Hepatic stellate cell (primary cell): Measurements from ENCODE around the gene CHCHD4.

Source experiments
- DNase-seq: peaks from one replicate; pipeline ENCODE4 v3.0.0; 2011; ENCODE audit warnings: low spot score

The CHCHD4 gene

DNA sequence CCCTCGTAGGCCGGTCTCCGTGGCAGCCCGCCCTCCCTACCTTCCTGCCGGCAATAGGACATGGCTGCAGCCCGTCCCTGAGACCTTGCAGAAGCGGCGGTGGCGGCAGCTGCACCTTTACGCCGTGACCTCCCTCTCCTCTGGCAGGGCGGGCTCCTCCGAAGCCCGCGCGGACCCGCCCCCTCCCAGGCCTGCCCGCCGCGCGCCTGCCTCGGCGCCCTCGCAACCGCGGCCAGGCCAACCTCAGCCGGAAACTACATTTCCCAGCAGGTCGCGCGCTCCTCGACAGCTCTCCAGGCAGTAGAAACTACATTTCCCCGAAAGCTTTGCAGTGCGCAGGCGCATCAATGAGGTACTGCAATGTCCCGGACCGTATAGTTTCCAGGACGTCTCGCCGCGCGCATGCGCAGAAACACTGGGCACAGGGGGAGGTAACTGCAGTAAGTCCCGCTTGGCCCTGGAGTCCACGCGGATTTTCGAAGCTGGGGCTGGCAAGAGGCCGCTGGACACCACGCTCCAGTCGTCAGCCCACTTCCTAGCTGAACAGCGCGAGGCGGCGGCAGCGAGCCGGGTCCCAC lies at the start of gene CHCHD4, which contains the start of gene TMEM43:
Gene CHCHD4 (minus strand): TSS at position 256 of the 578 bp plus-strand sequence. CDS start 194 bp downstream, at position 62.
Gene TMEM43 (plus strand): TSS at position 438 of the 578 bp plus-strand sequence. CDS start 142 bp downstream, outside the sequence.
- peak; percentile 100 for DNase-seq

DNA sequence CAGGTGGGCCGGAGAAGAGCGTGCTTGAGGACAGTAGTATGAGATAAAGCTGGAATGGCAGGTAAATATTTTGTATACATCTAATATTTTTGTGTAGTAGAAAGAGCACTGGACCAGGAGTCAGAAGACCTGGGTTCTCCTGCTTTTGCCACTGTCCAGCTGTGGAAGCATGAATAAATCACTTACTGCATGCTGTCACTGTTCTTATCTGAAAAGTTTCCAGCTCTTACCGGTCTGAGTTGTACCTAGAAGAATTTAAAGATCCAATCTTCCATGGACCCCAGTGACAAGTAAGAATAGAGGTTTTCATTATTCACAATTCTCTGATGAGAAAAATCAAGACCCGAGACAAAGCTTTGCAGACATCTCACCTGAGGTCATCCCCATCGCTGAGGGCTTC lies 47.8 kb upstream of the CHCHD4 start:
- no peak for DNase-seq

DNA sequence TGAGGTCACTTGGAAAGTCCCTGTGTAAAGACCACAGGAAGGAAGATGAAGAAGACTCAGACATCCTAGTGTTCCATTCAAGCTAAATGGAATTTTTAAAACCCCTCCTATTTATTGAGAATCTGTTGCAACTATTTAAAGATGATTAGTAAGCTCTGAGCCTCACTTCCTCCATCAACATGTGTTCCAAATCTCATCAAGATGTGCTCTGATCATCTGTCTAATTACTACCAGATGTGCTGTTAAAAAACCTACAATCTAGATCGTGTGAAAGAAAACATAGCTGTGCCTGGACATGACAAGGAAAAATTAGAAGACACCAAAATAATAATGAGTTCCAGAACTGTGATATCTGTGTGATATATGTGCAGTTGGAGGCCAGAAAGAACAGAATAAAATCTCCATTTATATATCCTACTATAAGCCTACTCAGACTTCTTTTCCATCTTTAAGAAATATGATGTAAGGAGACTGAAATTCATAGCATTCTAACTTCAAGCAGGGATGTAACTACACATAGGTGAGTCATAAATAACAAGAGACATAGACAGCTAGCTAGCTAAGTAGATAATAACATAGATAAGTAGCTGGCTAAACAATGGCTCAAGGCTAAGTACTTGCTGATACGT lies 46.0 kb upstream of the CHCHD4 start:
- peak; percentile 44 for DNase-seq

DNA sequence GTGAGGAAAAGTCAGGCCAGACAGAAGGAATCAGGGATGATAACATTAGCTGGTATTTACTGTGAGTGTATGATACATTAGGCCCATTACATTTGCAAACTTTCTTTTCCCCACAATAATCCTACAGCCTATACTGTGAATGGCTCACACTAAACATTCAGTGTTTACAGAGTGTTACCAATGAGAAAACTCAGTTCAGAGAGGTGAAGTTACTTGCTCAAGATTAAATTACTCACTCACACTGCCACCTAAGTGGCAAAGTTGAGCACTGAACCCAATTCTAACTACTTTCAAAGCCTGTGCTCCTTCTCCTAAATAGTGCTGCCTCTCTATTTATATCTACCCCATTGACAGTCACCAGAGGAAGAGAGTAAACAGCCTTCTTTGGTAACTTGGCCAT lies 45.2 kb upstream of the CHCHD4 start:
- no peak for DNase-seq

DNA sequence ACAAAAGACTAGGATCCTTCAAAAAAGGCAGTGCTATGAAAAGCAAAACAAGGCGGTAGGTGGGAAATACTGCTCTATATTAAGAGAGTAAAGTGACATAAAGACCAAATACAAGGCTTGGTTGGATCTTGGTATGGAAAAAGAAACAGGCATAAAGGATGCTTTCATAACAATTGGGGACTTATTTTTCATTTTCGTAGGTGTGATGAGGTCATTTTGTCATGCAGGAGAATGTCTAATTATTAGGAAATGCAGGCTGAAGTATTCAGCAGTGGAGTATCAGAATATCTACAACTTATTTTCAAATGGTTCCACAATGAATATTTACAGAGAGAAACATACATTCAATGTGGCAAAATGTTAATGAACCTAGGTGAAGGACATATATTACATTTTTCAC lies 44.8 kb upstream of the CHCHD4 start:
- DNase-seq = no peak

DNA sequence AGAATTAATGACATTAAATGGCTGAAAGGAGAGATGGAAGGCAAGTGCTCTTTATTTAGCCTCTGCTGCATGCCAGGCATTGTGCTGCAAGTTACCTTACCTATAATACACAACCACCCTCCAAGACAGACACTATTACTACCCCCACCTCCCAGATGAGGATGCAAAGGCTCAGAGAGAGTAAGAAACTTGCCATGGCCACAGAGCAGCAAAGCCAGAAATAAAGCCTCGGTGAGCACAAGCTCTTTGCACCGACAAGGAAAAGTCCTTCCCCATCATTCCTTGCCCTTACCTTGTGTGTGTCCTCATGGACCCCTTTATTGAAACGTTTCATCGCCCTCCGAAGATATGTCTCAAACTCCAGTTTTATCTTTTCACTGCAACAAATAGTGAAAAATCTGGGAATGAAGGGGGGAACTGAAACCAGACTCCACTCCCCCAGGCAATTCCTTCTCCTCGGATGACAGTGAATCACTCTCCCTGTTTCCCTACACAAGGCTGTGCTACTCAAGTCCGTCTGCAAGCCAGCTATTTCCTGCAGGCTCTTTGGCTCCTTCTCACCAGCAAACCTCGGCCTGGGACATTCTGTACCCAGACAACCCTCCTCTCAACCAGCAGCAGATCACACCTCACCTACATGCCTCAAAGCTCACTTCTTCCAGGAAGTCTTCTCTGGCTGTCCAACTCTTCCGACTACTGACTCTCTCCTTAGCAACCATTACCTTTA lies 42.4 kb upstream of the CHCHD4 start:
- DNase-seq = no peak

DNA sequence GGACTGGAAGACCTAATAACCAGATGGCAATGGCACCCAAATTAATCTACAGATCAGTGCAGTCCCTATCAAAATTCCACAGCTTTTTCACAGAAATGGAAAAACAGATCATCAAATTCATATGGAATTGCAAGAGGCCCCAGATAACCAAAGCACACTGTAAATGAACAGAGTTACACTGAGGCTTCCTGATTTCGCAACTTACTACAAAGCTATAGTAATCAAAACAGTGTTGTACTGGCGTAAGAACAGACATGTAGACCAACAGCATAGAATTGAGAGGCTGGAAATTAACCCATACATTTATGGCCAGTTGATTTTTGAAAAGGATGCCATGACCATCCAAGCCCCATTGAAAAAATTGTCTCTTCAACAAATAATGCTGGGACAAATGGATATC lies 37.5 kb upstream of the CHCHD4 start:
- DNase-seq = no peak

DNA sequence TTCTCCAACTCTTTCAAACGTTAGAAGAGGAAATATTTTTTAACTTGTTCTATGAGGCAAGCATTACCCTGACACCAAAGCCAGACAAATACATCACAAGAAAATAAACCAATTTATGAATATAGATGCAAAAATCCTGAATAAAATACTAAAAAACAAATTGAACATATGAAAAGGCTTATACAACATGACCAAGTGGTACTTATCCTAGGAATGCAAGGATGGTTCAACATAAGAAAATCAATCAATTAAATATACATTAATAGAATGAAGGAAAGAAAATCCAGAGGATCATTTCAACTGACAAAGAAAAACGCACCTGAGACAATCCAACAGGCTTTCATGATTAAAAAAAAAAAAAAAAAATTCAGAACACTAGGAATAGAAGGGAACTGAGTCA lies 36.6 kb upstream of the CHCHD4 start:
- no peak for DNase-seq

DNA sequence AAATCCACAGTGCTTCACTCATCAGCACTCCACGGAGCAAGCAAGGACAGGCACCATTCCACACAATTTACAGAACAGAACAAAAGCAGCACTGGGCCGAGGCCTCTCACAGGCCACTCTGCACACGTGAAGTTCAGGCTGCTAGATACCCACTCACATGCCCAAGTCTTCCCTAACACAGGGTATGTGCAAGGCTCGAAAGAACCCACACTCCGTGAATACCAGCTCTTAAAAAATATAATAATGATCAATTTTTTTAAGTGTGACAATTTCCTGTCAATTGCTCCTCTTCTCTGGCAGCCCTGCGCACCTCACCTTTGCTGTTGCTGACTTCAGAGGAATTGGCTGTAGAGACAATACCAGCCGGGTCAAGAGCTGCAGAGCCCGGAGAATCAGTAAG lies 34.8 kb upstream of the CHCHD4 start:
- no peak for DNase-seq

DNA sequence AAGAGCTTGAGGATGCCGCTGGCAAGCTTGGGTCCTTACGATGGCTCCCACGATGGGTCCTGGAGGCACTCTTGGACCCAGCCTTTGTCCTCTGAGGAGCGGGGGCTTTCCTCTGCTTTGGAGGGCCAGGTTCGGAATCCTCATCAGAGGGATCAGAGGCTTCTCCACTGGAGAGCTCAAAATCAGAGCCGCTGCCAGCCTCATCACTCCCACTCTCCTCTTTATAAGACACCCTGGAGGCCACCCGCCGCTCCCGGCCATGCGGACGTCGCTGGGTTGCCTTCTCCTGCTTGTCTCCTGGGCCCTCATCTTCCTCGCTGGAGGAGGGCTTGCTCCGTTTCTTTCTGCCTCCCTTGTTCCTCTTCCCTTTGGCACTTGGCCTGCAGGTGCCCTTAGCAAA lies 33.7 kb upstream of the CHCHD4 start:
- no peak for DNase-seq

DNA sequence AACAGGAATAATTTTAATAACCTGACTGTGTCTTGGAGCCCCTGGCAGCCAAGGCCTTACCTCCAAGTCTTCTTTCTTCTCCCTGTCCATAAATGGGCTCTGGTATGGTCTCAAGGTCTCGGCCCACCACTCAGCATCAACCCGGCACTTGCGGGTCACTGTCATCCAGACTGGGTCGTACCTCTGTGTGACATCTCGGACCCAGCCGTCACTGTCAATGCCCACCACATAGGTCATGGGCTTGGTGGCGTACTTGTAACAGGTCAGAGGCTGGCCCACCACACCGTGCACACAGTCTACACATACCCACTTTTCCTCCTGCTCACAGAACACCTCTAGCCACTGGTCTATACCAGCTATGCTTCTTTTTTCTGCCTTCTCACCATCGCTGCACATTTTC lies 33.3 kb upstream of the CHCHD4 start:
- no peak for DNase-seq

DNA sequence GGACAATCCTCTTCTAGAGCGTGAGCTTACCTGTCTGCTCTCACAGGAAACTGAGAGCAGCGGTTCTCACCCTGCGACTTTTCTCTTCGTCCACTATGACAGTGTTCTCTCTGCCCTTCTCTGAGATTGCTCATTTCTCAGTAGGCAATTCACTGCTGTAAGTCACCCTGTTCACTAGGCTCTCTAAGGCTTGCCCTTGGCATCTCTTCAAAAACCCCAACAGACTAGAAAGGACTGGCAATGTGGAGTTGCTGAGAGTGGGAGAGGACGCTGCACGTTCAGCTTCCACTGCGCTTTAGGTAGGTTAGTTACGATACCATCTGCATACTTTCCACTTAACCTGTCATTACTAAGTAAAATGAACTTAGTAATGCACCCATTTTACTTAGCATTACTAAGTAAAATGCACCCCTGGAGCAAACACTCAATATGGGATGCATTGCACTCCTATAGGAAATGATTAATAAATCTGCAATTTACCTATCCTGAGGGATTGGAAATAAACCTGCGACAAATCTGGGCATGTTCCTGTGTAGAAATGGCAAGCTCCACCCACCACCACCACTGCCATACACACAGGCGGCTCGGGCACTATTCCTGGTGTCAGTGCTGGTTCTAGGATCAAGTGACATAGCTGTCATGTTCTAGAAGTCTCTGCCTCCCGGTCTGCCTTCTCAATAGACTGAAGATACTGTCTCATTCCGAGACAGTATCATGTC lies 32.3 kb upstream of the CHCHD4 start:
- DNase-seq = no peak

DNA sequence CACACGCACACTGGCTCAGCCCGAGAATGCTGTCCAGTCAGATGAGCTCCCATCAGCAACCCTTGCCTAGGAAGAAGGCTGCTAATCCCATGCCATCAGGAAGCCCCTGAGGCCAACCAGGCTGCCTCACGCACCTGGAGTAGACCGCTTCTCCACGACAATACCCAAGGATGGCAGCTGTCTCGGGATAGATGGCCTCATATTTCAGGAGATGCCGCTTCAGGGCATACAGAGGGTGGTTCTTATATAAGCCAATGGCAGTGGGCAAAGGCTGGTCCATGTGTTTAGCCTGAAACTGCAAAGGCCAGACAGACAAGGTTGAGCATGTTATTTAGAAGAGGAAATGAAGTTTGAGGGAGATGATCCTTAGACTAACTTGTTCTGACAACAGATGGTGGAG lies 31.5 kb upstream of the CHCHD4 start:
- DNase-seq = no peak

DNA sequence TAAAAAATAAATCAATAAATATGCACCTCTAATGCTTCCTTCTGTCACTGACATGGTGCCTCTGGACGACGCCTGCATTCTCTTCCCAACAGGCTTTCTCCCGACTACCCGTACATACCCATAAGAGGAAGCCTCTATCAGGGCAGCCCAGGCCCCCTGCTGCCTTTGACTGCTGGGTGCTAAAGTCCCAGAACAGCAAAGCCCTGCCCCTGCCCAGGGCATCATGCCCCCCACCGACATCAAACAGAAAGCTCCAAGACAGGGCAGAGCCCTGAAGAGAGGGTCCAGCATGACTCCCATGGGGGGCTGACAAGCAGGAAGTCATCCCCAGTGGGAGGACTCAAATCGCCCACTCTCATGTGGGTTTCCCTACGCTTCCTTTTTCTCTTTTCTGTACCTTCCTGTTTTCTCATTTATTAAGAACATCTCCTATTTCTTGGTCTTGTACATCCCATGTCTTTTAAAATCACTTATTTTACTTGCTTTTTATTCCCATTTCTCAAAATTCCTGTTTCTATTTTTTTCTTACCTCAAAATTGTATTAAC lies 30.3 kb upstream of the CHCHD4 start:
- no peak for DNase-seq

DNA sequence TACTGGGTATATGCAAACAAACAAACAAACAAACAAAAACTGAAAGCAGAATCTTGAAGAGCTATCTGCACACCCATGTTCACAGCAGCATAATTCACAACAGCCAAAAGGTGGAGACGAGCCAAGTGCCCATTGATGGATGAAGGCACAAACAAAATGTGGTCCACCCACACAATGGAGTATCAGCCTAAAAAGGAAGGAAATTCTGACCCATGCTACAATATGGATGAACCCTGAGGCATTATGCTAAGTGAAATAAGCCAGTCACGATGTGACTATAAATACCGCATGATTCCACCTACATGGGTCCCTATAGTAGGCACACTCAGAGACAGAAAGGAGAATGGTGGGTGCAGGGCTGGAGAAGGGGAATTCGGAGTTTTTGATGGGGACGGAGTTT lies 29.6 kb upstream of the CHCHD4 start:
- no peak for DNase-seq

DNA sequence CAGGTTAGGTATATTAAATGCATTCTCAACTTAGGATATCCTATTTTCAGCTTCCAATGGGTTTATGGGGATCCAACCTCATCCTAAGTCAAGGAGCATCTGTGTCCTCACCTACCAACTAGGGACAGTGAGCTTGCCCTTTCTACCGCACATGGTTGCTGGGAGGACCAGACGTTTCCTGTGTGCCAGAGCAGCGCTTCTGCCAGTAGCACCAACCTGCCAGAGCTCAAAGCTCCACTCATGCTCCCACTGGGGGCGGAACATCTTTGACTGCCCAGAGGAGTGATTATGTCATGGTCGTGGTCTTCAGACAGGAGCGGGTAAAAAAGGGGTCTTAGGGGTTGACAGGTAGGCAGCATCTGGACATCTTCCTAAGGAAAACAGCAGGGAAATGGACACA lies 29.0 kb upstream of the CHCHD4 start:
- DNase-seq = no peak

DNA sequence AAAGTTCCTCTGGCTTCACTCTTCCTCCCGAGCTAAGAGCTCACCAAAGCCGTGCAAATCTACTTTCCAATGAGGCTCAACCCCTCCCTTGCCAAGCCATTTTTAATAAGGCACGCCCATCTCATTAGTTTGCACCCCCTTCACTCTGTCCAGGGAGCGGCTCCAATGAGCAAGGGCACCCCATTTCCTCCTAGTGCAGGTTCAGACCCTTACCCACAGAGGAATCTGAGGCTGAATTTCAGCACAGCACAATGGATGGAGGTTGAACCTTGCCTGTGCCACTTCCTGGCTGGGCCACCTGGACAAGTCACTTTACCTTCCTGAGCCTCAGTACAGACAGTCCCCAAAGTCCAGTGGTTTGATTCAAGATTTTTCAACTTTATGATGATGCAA lies 28.3 kb upstream of the CHCHD4 start:
- no peak for DNase-seq

DNA sequence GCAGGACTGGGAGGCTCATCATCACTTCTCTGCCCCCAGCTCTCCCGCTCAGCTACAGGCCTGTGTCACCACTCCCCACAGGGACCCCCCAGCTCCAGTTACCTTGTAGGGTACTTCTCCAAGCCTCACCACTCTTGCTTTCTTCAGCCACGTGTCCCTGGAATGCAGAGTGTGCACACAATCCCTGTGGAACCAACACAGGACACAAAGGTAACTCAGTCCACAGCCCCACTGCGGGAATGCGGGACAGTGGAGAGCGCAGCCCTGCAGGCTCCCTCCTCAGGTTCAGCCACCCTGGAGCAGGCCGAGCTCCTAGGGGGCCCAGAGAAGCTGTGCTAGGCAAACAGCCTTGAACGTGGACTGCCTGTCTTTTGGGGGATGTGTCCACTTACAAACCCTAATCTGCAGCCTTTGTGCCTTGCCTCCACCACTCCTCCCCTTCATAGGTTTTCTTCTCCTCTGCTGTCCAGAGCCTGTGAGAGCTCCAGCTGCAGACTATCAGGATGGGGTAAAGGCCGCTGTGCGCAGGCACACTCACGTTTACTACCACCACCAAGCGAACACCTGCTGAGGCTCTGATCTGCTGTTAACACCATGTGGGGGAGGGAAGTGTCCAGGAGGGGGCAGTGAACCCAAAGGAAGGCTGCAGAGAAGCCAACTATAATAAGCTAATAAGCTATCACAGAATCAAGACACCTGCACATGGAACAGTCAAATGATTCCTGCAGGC lies 27.7 kb upstream of the CHCHD4 start:
- no peak for DNase-seq

DNA sequence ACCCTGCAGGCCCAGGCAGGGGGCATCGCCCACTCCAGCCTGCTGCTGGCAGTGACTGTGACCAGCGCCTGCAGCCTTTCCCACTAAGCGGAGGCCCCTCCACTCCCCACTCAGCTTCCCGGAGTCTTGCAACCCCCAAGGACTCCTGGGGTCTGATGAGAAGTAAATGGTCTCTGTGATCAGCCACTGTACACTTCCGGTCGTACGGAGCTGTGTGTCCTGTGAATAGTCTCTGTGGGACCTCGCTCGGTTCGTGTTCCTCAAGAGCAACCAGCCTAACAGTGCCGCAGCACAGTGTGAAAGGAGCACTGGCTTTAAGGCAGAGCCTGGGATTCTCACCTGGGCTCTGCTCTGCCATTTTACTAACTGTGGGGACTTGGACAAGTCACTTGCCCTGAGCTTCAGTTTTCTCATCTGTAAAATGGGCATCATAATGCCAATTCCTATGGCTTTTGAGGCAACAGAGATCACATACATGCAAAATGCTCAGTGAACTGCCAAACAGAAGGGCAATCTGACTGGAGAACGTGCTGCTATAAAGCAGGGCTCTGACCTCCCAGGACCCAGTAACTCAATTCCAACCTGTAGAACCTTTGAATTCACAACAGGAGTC lies 26.9 kb upstream of the CHCHD4 start:
- DNase-seq = no peak

DNA sequence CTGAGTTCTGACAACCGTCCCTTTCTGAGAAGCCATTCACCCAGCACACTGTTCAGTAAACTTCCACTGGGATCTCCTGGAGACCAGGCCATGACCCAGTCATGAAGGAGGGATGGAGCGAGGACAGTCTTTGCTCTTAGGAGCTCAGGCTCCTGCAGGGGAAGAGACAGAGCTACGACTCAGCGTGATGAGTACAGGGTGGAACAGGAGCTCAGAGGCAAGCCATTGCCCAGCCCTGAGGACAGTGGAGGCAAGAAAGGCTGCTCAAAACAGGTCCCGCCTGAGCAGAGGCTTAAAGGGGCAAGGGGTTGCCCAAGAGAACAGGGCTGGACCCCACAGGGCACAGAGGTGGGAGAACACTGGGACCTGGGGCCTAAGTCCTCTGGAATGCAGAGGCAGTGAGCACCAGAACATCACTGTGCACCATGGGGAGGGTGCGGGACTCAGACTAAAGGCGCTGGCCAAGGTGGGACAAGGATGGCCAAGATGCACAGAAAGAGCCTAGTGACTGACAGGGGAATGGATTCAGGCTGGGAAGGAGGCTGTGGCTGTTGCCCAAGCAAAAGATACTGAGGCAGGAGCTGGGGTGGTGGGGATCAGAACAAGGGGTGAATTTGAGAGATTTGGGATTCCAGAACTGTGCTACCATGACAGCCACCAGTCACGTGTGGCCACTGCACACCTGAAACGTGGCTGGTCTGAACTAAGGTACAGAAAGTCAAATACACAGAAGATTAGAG lies 26.0 kb upstream of the CHCHD4 start:
- DNase-seq = no peak

DNA sequence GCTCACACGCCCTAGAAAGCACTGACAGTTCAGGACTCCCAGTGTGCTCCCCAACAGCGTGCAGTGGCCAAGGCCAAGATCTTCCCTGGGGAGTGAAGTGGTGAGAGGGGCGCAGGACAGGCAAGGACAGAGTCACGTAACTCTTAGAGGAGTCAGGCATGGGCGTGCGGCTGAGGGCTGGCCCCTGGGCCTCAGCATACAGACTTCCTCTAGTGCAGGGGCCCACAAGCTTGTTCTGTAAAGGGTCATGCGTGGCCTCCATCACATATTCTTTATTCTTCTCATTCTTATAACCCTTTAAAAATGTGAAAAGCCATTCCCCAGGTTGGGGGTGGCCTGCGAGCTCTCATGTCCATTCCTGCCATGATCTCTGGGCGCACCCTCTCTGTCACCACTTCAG lies 25.4 kb upstream of the CHCHD4 start:
- DNase-seq = no peak
